Stimulated activated CD4-positive, alpha-beta T cell treated with anti-CD3 and anti-CD28 coated beads, TNF-alpha, amount 100 ng/mL, for 1 hour (primary cell): ENCODE results near the gene GPR141.

ENCODE experiments used
- DNase-seq, 3 donors: peaks; one replicate each; pipeline ENCODE4 v3.0.0-alpha.2; 2020; ENCODE audit warnings: low read depth in 3 of 3, low spot score in 1 of 3

GPR141 gene

DNA sequence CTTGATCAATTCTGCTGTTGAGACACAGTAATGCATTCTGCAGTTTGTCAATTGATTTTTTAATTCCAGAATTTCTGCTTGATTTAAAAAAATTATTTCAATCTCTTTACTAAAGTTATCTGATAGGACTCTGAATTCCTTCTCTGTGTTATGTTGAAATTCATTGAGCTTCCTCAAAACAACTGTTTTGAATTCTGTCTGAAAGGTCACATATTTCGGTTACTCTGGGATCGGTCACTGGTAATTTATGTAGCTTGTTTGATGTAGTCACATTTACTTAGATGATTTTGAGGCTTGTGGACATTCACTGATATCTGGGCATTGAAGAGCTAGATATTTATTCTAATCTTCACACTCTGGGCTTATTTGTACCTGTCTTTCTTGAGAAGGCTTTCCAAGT lies 97.6 kb downstream of the GPR141 start:
- DNase-seq: no peak

DNA sequence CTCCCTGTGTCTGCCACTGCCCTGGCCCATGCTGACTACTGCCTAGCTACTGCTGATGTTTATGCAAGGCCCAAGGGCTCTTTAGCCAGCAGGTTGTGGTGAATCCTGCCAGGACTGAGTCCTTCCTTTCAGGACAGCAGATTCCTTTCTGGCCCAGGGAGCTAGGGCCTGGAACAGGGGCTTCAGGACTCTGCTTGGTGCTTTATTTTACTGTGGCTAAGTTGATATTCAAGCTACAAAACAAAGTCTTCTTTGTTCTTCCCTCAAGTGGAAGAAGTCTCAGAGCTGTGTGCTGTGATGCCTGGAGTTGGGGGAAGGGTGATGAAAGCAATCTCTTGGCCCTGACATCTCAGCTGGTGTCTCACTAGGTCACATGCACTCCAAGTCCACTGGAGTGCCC lies 98.6 kb downstream of the GPR141 start:
- no peak for DNase-seq

DNA sequence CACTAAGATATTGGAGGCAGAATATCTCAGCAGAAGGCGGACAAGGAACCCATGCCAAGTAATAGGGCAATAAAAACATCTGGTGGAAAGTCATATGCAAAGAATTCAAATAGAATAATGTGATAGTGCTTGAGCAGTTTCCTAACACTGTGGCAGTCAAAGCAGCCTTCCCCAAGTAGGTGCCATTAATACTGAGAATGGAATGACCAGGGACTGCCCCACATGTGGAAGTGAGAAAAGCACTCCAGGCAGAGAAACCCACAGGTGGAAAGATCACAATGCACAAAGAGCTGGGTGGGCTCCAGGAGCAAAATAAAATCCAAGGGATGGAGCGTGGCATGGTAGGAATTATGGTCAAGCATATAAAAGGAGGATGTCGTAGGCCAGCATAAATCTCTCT lies 100.4 kb downstream of the GPR141 start:
- DNase-seq: no peak

DNA sequence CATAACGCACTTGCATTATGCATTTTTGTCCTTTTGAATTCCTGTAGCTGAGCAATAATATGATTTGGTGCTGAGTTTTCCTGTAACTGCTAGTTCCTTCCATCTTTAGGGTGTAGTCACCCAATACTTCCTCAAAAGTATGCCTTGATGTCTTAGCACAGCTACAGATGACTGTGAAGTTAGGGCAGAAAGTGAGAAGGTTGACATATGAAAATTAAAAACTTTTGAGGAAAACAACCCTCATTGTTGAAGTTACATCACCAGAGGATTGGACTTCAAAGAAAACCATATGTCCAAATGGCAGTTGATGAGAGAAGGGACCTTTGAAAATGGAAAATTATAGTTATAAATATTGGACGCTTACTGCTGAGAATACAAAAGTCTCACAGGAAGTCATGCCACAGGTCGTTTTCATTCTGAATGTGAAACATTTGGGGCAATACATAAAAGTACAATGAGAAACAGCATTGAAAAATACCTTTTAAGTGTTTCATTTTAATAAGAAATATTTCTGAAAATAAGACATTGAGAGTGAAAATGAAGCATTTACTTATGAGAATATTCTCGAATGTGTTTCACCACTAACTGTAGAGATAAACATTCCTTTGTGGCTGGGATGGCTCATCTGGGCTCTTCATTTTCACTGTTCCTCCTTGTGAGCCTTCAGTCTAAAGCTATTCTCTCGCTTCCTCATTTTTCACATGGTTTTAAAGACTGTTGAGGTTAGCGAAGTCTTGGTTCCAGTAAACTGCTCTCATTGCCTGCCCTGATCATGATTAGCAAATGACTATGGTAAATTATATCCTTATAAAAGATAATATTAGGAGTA lies 103.4 kb downstream of the GPR141 start:
- no peak for DNase-seq
